Urinary bladder (tissue), 4 donors: Measurements from ENCODE around the gene KIN. TPM values are rescaled to one million over a fixed set of nuclear protein-coding genes. Genes with fewer than 3 reads are reported as not detected.

Experiments used
- DNase-seq: peaks from one replicate; pipeline ENCODE4 v3.0.0-alpha.2; 2015; ENCODE audit errors: extremely low spot score
- H3K27ac ChIP-seq: one replicate; pipeline ENCODE4 v1.5.1; 2013; ENCODE audit warnings: low read depth, mild to moderate bottlenecking, moderate library complexity
- H3K36me3 ChIP-seq: one replicate; pipeline ENCODE4 v1.6.1; 2013; ENCODE audit warnings: mild to moderate bottlenecking, moderate library complexity; ENCODE audit not compliant: insufficient read depth
- H3K4me1 ChIP-seq: one replicate; pipeline ENCODE4 v1.6.1; 2013; ENCODE audit warnings: mild to moderate bottlenecking, moderate library complexity; ENCODE audit not compliant: insufficient read depth
- H3K4me3 ChIP-seq: one replicate; pipeline ENCODE4 v1.5.1; 2013; ENCODE audit warnings: low read depth, low read length
- WGBS: extraction: QIAGEN DNeasy Blood & Tissue Kit; methylation state at CpG from one replicate; pipeline ENCODE4 v1.1.7; 2013; 5-methylcytosine and 5-hydroxymethylcytosine counted together
- polyA plus RNA-seq: library from polyadenylated mRNA; stranded (reverse); fragments of 200-250 nt; gene quantifications from one replicate; pipeline ENCODE4 v1.2.3, GENCODE V29; 2013
- total RNA-seq: library from RNA; depleted of rRNA; stranded (reverse); fragments of >200 nt; gene quantifications from one replicate; pipeline ENCODE4 v1.2.3, GENCODE V29; 2014
- donor health status: healthy with polysubstance abuse.
- donor health status: healthy.

KIN gene, protein sequence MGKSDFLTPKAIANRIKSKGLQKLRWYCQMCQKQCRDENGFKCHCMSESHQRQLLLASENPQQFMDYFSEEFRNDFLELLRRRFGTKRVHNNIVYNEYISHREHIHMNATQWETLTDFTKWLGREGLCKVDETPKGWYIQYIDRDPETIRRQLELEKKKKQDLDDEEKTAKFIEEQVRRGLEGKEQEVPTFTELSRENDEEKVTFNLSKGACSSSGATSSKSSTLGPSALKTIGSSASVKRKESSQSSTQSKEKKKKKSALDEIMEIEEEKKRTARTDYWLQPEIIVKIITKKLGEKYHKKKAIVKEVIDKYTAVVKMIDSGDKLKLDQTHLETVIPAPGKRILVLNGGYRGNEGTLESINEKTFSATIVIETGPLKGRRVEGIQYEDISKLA
- total RNA-seq (15.9 TPM), polyA plus RNA-seq (8.0 TPM)

DNA sequence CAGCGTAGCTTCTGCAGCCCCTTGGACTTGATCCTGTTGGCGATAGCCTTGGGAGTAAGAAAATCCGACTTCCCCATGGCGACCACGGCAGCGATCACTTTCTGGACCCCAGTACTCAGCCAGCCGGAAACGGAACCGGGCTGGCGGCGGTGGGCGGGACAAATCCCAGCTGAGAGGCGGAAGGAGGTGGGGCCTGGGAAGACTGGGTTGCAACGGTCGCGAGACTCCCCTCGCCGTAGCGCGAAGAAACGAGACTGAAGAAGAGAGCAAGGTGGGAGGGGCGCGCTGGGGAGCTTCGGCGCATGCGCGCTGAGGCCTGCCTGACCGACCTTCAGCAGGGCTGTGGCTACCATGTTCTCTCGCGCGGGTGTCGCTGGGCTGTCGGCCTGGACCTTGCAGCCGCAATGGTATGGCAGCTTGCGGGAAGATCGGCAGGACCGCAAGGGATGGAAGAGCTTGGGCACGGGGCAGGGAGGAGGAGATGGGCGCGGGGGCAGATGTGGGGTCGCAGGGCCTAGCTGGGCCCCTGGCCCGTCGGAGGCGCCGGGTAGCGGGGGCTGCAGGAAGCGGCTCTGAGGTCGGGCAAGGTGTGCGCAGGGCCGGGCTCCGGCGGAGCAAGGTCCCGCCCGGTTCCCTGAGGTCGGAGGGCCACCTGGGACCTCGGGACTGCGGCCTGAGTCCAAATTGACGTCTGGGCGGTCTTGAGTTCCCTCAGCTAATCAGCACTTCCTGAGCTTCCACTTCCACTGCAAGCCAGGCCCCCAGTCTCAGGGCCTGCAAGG lies at the start of gene KIN, which contains the start of gene ATP5F1C:
Gene KIN (minus strand): TSS at position 137 of the 782 bp plus-strand sequence. CDS start 60 bp downstream, at position 77.
Gene ATP5F1C (plus strand): TSS at position 321 of the 782 bp plus-strand sequence. CDS start 31 bp downstream, at position 352.
- H3K36me3 ChIP-seq: peaks cover 2% of the 10 kb centered on the region
- DNase-seq: peak; percentile 92
- H3K4me3 ChIP-seq: peak within 1 kb of the TSS; percentile 96
- under 1% methylated on average over 59 of the region's 59 CpGs for WGBS
- H3K27ac ChIP-seq: peak within 1 kb of the TSS; percentile 53
- H3K4me1 ChIP-seq: peaks cover 4% of the 10 kb centered on the region

- DNase-seq: no peak
- no peaks in the 10 kb centered on the region for H3K4me1 ChIP-seq
- no peak overlapping the region for H3K27ac ChIP-seq
- peaks cover 1% of the 10 kb centered on the region for H3K36me3 ChIP-seq
- H3K4me3 ChIP-seq: no peak overlapping the region
- WGBS: 94% methylated on average over 2 of the region's 2 CpGs
Observed at GRCh38 chr10:7836571-7836970, 48.8 kb upstream of the KIN start.

GRCh38 chr10:7834262-7834661 lies 46.5 kb upstream of the KIN start:
- H3K36me3 ChIP-seq: peaks cover 1% of the 10 kb centered on the region
- DNase-seq: no peak
- 90% methylated on average over 3 of the region's 3 CpGs for WGBS
- H3K4me1 ChIP-seq: no peaks in the 10 kb centered on the region
- no peak overlapping the region for H3K27ac ChIP-seq
- no peak overlapping the region for H3K4me3 ChIP-seq

GRCh38 chr10:7833210-7833609 lies 45.4 kb upstream of the KIN start:
- Histone ChIP-seq H3K4me3 (no peak overlapping the region), H3K36me3 (peaks cover 1% of the 10 kb centered on the region), H3K27ac (no peak overlapping the region), H3K4me1 (no peaks in the 10 kb centered on the region)
- DNase-seq: no peak

DNA sequence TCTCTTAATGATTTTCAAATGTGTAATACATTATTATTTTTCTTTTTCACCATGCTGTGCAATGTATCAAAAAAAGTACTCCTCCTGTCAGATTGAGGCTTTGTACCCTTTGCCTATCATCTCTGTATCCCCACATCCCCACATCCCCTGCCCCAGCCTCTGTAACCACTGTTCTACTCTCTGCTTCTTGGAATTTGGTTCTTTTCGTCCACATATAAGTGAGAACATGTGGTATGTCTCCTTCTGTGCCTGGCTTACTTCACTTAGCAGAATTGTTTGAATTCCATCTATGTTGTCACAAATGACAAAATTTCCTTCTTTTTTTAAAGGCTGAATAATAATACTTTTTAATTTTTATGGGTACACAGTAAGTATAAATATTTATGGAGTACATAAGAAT lies 44.3 kb upstream of the KIN start:
- WGBS: 70% methylated on average over 1 of the region's 1 CpG
- H3K36me3 ChIP-seq: peaks cover 1% of the 10 kb centered on the region
- H3K27ac ChIP-seq: no peak overlapping the region
- no peak for DNase-seq
- H3K4me1 ChIP-seq: no peaks in the 10 kb centered on the region
- H3K4me3 ChIP-seq: no peak overlapping the region

DNA sequence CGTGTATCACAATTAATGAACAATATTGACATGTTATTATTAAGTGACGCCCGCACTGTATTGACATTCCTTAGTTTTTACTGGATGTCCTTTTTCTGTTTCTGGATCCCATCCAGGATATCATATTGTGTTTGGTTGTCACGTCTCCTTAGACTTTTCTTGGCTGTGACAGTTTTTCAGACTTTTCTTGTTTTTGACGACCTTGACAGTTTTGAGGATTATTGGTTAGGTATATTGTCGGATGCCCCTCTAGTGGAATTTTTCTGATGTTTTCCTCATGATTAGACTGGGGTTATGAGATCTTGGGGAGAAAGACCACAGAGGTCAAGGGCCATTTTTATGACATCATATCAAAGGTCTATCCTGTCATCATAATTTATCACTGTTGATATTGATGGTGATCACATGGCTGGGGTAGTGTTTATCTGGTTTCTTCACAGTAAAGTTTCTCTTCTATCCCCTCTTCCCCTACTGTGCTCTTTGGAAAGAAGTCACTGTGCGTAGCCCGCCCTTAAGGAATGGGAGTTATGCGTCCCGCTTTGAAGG lies 41.6 kb upstream of the KIN start:
- no peak for DNase-seq
- Histone ChIP-seq H3K4me3 (no peak overlapping the region), H3K36me3 (peaks cover 1% of the 10 kb centered on the region), H3K27ac (no peak overlapping the region), H3K4me1 (no peaks in the 10 kb centered on the region)
- 90% methylated on average over 10 of the region's 10 CpGs for WGBS

GRCh38 chr10:7826971-7827370 lies 39.2 kb upstream of the KIN start:
- no peak for DNase-seq
- 86% methylated on average over 4 of the region's 4 CpGs for WGBS
- peaks cover 3% of the 10 kb centered on the region for H3K36me3 ChIP-seq
- H3K4me1 ChIP-seq: no peaks in the 10 kb centered on the region
- no peak overlapping the region for H3K4me3 ChIP-seq
- no peak overlapping the region for H3K27ac ChIP-seq

GRCh38 chr10:7824251-7824650 lies 36.5 kb upstream of the KIN start:
- peaks cover 3% of the 10 kb centered on the region for H3K36me3 ChIP-seq

DNA sequence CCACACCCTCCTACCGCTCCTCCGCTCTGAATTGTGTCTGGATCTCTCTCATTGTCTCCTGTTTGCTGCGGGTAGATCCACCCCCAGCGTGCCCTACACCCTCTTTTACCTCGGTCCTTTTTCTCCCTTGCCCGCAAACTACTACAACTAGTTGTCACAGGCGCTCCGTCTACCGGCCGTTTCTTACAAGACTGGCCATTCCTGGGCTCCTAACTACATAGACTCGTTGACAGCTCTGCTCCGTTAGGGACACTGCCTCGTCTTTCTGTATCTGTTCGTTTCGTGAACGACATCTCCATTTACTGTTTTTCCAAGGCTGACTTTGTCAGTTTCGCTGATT lies 31.3 kb upstream of the KIN start:
- H3K36me3 ChIP-seq: peaks cover under 1% of the 10 kb centered on the region
- DNase-seq: no peak
- WGBS: under 1% methylated on average over 17 of the region's 17 CpGs
- peak overlapping the region; percentile 89 for H3K4me3 ChIP-seq
- H3K27ac ChIP-seq: no peak overlapping the region
- H3K4me1 ChIP-seq: no peaks in the 10 kb centered on the region

More at GRCh38 chr10:7824251-7824650, 36.5 kb upstream of the KIN start:
- Histone ChIP-seq H3K4me3 (no peak overlapping the region), H3K4me1 (no peaks in the 10 kb centered on the region), H3K27ac (no peak overlapping the region)
- DNase-seq: no peak
- 89% methylated on average over 3 of the region's 3 CpGs for WGBS

DNA sequence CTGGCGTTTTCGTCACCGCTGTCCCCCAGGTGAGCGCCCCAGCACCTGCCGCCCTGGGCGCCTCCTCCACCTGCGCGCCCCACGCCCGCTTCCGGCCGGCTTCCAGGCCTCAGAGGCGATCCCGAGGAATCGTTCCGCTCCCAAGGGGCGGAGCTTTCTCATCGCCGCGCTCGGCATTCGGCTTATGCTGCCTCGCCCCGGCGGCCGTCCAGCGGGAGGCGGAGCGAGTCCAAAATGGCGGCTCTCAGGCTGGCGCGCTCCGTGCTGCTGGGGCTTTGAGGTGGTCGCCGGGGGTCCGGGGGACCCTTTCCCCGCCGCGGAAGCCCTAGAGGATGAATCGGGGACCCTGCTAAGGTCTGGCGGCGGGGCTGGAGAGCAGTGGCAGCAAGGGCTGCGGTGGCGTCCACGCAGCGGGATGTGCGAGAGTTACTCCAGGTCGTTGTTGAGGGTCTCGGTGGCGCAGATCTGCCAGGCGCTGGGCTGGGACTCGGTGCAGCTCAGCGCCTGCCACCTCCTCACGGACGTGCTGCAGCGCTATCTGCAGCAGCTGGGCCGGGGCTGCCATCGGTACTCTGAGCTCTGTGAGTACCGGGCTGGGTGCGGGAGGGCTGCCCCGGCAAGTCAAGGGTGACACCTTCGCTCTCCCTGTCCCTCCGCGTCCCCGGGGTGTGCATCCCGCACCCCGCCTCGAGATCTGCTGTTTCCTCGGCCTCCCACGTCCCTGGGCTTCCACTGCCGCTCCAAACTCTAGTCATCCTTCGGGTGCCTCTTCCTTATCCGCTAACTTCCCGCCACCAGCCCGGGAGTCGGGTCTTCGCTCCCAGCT lies 30.7 kb upstream of the KIN start, which contains the start of gene TAF3:
Gene TAF3 (plus strand): TSS at position 211 of the 826 bp plus-strand sequence. CDS start 205 bp downstream, at position 416.
- H3K27ac ChIP-seq: no peak within 1 kb of the TSS
- H3K4me3 ChIP-seq: peak within 1 kb of the TSS; percentile 89
- no peaks in the 10 kb centered on the region for H3K4me1 ChIP-seq
- under 1% methylated on average over 77 of the region's 77 CpGs for WGBS
- peak; percentile 72 for DNase-seq
- no peaks in the 10 kb centered on the region for H3K36me3 ChIP-seq

DNA sequence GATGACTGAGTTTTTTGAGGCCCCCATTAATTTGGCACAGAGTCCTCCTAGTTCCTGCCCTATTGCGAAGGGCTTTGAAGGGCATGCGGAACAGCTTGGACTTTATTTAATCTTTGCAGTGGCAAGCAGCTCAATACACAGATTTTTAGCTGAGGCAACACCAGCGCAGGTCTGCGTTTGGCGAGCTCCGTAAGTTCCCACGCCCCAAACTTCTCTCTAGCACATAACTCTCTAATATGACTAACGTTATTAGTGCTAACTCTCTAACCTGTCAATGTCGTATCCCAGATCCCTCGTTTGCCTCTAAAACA lies 30.1 kb upstream of the KIN start:
- WGBS: under 1% methylated on average over 10 of the region's 10 CpGs
- no peaks in the 10 kb centered on the region for H3K36me3 ChIP-seq
- no peak for DNase-seq
- no peak overlapping the region for H3K27ac ChIP-seq
- H3K4me1 ChIP-seq: no peaks in the 10 kb centered on the region
- H3K4me3 ChIP-seq: peak overlapping the region; percentile 89

DNA sequence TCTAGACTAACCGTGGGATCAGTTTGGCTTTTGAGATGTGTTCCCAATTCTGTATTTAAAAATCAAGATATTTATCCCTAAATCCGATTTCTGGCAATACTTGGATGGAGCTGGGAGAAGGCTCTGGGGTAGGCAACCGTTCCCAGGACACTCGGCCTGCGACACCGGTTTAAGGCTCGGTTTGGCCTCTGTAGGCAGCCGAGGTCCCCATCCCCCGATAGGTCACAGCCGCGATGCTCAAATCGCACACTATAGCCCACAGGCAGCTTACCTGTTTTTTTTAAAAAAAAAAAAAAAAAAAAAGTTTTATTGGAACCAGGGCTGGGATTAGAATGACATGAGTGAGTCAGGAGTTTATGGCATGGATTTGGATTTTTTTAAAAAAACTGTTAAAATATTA lies 29.8 kb upstream of the KIN start:
- Histone ChIP-seq H3K36me3 (no peaks in the 10 kb centered on the region), H3K4me1 (no peaks in the 10 kb centered on the region), H3K4me3 (peak overlapping the region; percentile 89), H3K27ac (no peak overlapping the region)
- 11% methylated on average over 12 of the region's 12 CpGs for WGBS
- DNase-seq: no peak

DNA sequence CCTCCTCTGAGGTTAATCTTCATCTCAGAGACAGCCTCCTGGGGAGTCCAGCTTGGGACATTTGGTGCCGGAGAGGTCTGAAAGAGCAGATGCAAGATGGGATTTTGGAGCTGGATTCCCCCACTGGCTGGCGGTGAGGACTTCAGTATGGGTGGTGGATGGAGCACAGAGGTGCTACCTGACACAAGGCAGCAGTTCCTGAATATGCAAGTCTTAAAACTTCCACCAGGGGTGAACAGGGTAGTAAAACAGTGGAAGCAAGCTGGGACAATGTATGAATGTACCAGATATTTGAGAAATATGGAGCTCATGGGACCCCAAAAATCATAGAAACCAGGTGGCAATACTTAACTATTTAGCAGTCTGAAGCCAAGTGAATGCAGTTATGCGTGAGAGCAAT lies 25.7 kb upstream of the KIN start:
- no peak overlapping the region for H3K27ac ChIP-seq
- WGBS: 65% methylated on average over 3 of the region's 3 CpGs
- H3K36me3 ChIP-seq: no peaks in the 10 kb centered on the region
- H3K4me1 ChIP-seq: no peaks in the 10 kb centered on the region
- H3K4me3 ChIP-seq: no peak overlapping the region
- DNase-seq: no peak
